ENCODE measurements around the gene TNNT1. TPM values are rescaled to one million over a fixed set of nuclear protein-coding genes. Genes with fewer than 3 reads are reported as not detected.

TNNT1 gene
- polyA plus RNA-seq, 12 donors, result 436 to 957 (median 725) TPM; not detected in 1

DNA sequence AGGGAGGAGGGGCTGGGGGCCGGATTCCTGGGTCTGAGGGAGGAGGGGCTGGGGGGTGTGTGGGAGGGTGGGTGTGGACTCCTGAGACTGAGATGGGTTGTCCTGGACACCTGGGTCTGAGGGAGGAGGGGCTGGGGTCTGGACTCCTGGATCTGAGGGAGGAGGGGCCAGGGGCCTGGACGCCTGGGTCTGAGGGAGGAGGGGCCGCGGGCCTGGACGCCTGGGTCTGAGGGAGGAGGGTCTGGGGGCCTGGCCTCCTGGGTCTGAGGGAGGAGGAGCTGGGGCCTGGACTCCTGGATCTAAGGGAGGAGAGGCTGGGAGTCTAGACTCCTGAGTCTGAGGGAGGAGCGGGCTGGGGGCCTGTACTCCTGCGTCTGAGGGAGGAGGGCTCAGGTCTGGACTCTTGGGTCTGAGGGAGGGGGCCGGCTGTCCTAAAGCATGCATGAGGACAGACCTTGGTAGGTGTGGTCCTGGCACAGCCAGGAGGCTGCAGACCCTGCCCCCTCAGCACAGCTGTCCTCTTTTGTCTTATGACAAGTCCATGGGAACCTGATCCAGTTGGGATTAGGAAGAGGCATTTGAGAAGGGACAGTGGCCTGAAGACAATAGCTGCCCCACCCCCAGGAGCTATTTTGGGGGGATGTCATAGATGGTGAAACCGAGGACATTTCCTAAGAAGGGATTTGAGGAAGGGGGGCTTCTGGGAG is 1.3 kb downstream of the TNNT1 start:
- DNase-seq, result no peak

GRCh38 chr19:55146705-55147273 is 2.2 kb downstream of the TNNT1 start:
- DNase-seq, result no peak

GRCh38 chr19:55146078-55146704 is 2.8 kb downstream of the TNNT1 start:
- no peak for DNase-seq

GRCh38 chr19:55145232-55145631 is 3.8 kb downstream of the TNNT1 start:
- no peak for DNase-seq

- DNase-seq, result no peak
Measured at GRCh38 chr19:55141696-55142095, 7.3 kb downstream of the TNNT1 start.

- no peak for DNase-seq
Measured at GRCh38 chr19:55137915-55138314, 11.1 kb downstream of the TNNT1 start.

DNA sequence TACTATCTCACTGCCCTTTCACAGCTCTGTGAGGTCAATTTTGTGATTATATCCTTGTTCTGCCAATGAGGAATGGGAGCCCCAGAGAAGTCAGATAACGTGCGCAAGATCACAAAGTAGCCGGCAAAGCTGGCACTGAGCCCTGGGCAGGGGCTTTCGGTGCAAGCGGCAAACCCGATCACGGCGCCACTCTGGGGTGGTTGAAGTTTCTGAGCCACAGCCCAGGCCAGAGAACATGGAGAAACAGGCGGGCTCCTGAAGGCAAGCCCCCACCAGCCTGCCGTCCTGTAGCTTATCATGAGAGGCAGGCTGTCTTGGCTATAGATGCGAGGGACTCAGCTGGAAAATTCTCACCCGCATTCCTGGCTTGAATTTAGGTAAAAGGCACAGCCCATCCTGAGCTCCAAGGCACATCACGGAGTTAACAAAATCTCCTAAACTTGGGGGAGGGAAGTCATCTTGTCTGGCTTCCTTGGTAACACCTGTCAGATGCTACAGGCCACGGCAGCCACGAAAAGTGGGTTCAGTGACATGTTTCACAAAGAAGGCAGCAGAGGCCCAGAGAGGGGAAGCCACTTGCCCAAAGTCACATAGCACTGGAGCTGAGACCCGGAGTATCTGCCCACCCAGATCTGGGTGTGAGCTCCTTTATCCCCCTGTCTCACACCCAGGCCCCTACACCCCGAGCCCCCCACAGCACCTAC is 12.5 kb downstream of the TNNT1 start:
- no peak for DNase-seq

DNA sequence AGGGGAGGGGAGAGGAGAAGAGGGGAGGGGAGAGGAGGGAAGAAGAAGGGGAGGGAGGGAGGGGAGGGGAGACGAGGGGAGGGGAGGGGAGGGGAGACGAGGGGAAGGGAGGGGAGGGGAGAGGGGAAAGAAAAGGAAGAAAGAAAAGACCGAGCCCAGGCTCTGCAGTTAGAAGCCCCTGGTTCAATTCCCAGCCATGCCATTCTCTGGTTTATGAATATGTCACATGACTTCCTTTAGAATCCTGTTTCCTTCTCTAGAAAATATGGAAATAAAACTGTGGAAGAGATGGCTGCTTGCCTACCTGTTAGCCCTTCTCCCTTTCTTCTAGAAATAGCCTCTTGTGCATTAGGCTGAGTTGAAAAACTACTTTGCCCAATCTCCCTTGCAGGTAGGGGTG is 14.3 kb downstream of the TNNT1 start:
- no peak for DNase-seq

DNA sequence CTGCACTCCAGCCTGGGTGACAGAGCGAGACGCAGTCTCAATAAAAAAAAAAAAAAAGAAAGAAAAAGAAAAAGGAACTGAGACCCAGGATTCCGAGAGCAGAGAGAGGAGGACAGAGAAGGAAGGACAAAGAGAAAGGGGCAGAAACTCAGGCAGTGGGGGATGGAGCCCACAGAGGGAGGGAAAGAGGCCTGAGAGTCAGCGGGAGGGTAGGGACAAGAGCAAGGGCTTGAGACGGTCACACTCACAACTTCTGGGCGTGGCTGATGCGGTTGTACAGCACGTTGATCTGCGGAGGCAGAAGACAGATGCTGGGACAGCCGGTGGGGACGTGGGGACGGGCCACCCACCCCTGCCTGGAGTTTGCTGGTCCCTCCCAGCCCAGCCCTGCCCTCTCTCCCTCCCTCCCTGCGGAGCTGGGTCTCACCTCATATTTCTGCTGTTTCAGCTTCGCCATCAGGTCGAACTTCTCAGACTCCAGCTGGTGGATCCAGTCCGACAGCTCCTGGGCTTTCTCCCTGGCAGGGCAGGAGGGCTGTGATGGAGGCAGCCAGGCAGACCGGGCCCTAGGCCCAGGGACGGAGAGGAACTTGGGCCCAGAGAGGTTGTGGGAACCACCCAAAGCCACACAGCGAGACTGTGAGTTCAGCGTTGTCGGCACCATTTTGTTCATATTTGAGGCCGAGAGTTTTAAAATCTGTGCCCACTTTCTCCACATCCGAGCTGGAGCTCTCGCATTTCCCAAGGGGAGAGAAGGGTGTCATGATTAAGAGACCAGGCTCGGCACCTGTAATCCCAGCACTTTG is 15.2 kb downstream of the TNNT1 start:
- no peak for DNase-seq

DNA sequence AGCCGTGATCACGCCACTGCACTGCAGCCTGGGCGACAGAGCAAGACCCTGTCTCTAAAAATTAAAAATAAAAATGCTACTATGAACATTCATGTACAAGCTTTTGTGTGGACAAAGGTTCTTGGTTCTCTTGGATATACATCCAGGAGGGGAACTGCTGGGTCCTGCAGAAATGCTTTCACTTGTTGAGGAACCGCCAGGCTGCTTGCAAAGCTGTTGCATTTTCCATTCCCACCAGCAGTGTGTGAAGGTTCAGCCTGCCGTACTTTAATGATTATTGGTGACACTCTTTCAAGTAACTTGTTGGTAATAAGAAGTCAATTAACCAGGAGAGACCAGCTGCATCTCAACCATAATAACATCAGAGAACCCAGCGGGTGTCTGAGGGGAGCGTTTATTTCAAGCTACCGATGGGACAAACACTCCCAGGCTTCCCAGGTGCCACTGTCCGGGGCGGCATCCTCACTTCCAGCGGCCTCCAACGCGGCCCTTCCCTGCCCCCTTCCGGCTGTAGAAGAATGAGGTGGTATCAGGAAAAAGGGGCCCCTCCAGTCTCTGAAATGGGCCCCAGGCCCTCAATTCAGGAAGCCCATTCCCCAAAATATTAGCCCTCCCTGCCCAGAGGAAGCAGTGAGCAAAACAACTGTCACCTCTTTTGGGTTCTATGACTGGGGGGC is 16.4 kb downstream of the TNNT1 start:
- DNase-seq, result no peak

- DNase-seq, result no peak
Measured at GRCh38 chr19:55131421-55131820, 17.6 kb downstream of the TNNT1 start.

DNA sequence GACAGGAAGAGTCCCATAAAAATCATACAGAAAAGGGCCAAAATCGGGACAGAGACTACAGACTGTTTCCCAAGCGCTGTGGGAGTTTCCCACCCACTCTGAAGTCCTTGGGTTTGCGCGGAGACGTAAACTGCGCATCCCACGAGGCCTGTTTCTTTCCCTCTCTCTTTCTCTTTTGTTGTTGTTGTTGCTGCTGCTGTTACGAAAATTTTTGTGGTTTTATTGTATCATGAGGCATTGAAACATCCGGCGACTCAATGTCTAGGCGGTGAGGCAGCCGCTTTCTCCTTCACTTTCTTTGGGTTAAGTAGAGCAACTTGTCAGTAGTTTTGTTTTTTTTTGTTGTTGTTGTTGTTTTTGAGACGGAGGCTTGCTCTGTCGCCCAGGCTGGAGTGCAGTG is 30.0 kb downstream of the TNNT1 start:
- DNase-seq, result no peak

DNA sequence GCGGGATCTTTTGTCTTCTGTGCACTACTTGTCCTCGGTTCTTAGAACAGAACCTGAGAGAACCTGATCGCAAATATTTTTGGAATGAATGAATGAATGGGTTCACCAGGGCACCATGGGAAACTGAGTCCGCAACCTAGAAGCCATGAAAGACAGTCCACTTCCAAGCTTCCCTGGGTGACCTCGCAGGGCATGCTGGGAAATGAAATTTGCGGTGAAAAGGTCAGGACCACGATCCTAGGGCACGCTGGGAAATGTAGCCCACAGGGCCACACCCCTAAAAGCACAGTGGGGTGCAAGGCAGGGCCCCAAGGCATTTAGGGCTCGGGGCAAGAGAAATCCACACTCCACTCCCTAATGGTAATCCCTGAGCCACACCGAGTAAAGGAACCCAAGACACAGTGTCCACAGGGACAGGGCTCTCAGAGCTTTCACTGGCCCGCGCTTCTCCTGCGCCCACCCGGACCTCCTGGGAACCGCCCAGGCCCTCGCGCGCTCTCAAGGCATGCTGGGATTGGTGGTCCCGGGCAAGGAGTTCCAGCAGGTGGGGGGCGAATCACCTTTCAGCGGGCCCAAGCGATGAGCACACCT is 30.5 kb downstream of the TNNT1 start:
- peak; percentile 45 for DNase-seq

DNA sequence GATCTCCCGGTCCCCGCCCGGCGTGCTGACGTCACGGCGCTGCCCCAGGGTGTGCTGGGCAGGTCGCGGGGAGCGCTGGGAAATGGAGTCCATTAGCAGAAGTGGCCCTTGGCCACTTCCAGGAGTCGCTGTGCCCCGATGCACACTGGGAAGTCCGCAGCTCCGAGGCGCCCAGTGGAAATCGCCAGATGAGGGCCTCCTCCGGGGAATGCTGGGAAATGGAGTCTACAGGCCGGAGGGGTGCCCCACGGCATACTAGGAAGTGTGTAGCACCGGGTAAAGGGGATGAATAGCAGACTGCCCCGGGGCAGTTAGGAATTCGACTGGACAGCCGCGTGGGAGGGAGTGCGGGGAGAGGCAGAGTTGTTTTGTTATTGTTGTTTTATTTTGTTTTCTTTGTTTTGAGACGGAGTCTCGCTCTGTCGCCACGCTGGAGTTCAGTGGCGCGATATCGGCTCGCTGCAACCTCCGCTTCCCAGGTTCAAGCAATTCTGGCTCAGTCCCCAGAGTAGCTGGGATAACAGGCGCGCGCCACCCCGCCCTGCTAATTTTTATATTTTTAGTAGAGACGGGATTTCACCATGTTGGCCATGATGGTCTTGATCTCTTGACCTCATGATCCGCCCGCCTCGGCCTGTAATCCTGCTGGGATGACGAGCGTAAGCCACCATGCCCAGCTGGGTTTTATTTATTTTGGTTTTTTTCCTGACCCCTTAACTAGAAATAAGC is 31.2 kb downstream of the TNNT1 start:
- DNase-seq, result peak; percentile 99

- DNase-seq, result no peak
Measured at GRCh38 chr19:55116859-55117662, 31.9 kb downstream of the TNNT1 start, which contains the start of gene PPP1R12C. Gene PPP1R12C (minus strand): TSS chr19:55117637. CDS start chr19:55117543, 94 bp downstream.

DNA sequence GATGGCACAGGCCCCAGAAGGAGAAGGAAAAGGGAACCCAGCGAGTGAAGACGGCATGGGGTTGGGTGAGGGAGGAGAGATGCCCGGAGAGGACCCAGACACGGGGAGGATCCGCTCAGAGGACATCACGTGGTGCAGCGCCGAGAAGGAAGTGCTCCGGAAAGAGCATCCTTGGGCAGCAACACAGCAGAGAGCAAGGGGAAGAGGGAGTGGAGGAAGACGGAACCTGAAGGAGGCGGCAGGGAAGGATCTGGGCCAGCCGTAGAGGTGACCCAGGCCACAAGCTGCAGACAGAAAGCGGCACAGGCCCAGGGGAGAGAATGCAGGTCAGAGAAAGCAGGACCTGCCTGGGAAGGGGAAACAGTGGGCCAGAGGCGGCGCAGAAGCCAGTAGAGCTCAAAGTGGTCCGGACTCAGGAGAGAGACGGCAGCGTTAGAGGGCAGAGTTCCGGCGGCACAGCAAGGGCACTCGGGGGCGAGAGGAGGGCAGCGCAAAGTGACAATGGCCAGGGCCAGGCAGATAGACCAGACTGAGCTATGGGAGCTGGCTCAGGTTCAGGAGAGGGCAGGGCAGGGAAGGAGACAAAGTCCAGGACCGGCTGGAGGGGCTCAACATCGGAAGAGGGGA is 32.7 kb downstream of the TNNT1 start:
- peak; percentile 75 for DNase-seq

GRCh38 chr19:55115446-55116065 is 33.5 kb downstream of the TNNT1 start:
- no peak for DNase-seq

DNA sequence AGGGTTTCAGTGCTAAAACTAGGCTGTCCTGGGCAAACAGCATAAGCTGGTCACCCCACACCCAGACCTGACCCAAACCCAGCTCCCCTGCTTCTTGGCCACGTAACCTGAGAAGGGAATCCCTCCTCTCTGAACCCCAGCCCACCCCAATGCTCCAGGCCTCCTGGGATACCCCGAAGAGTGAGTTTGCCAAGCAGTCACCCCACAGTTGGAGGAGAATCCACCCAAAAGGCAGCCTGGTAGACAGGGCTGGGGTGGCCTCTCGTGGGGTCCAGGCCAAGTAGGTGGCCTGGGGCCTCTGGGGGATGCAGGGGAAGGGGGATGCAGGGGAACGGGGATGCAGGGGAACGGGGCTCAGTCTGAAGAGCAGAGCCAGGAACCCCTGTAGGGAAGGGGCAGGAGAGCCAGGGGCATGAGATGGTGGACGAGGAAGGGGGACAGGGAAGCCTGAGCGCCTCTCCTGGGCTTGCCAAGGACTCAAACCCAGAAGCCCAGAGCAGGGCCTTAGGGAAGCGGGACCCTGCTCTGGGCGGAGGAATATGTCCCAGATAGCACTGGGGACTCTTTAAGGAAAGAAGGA is 34.4 kb downstream of the TNNT1 start:
- no peak for DNase-seq

Measured in muscle of arm (tissue), 12 donors.